ENCODE measurements around the gene TEX10. TPM values are rescaled to one million over a fixed set of nuclear protein-coding genes. Genes with fewer than 3 reads are reported as not detected.
"Not testable (repeated sequence)": the region's sequence is repeated elsewhere in the genome, so short reads cannot be mapped to it uniquely, and the experiment has no call there.

TEX10 gene
- 31.7 TPM for polyA plus RNA-seq (2013, experiment 1 of 2)
- 31.0 TPM for polyA plus RNA-seq (2013, experiment 2 of 2)

- 0% methylated on average over 43 to 45 of the region's 53 CpGs for WGBS, 2 experiments (ENCODE audit: insufficient coverage in 2 of 2)
These were observed at the start of gene TEX10 for GRCh38 chr9:100352727-100353505. TEX10 (minus strand) TSS chr9:100352942; CDS start chr9:100349363, 3,579 bp downstream.

GRCh38 chr9:100401042-100401441 lies 48.3 kb upstream of the TEX10 start:
- H3K36me3 ChIP-seq (ENCODE audit: control insufficient read depth, insufficient read depth, low read length), result no peaks in the 10 kb centered on the region
- no peak overlapping the region for H3K27ac ChIP-seq (ENCODE audit: low read depth, low read length, severe bottlenecking)
- no peaks in the 10 kb centered on the region for H3K9me3 ChIP-seq (ENCODE audit: control insufficient read depth, low read length)
- no peak overlapping the region for H3K4me3 ChIP-seq (ENCODE audit: extremely low read depth, insufficient read depth, low read length, poor library complexity, severe bottlenecking)
- H3K4me1 ChIP-seq (ENCODE audit: control insufficient read depth, insufficient read depth, low read length, poor library complexity, severe bottlenecking), result no peaks in the 10 kb centered on the region
- 100% methylated on average over 1 of the region's 1 CpG for WGBS, 2 experiments (ENCODE audit: insufficient coverage in 2 of 2)

More at GRCh38 chr9:100352727-100353505, at the start of gene TEX10:
- Histone ChIP-seq H3K9me3 (ENCODE audit: control insufficient read depth, low read length) (peaks cover 4% of the 10 kb centered on the region), H3K4me1 (ENCODE audit: control insufficient read depth, insufficient read depth, low read length, poor library complexity, severe bottlenecking) (peaks cover 8% of the 10 kb centered on the region), H3K36me3 (ENCODE audit: control insufficient read depth, insufficient read depth, low read length) (peaks cover 6% of the 10 kb centered on the region), H3K27ac (ENCODE audit: low read depth, low read length, severe bottlenecking) (peak within 1 kb of the TSS; percentile 89), H3K4me3 (ENCODE audit: extremely low read depth, insufficient read depth, low read length, poor library complexity, severe bottlenecking) (peak within 1 kb of the TSS; percentile 95)

- WGBS, 2 experiments (ENCODE audit: insufficient coverage in 2 of 2), result 88 to 100% methylated on average over 2 of the region's 3 CpGs
- no peaks in the 10 kb centered on the region for H3K4me1 ChIP-seq (ENCODE audit: control insufficient read depth, insufficient read depth, low read length, poor library complexity, severe bottlenecking)
- H3K9me3 ChIP-seq (ENCODE audit: control insufficient read depth, low read length), result no peaks in the 10 kb centered on the region
- H3K36me3 ChIP-seq (ENCODE audit: control insufficient read depth, insufficient read depth, low read length), result peaks cover 3% of the 10 kb centered on the region
- H3K4me3 ChIP-seq (ENCODE audit: extremely low read depth, insufficient read depth, low read length, poor library complexity, severe bottlenecking), result no peak overlapping the region
- no peak overlapping the region for H3K27ac ChIP-seq (ENCODE audit: low read depth, low read length, severe bottlenecking)
These were observed 45.0 kb upstream of the TEX10 start for GRCh38 chr9:100397529-100398266.

GRCh38 chr9:100396769-100397168 lies 44.0 kb upstream of the TEX10 start:
- H3K4me3 ChIP-seq (ENCODE audit: extremely low read depth, insufficient read depth, low read length, poor library complexity, severe bottlenecking), result no peak overlapping the region
- peaks cover 3% of the 10 kb centered on the region for H3K36me3 ChIP-seq (ENCODE audit: control insufficient read depth, insufficient read depth, low read length)
- H3K4me1 ChIP-seq (ENCODE audit: control insufficient read depth, insufficient read depth, low read length, poor library complexity, severe bottlenecking), result no peaks in the 10 kb centered on the region
- no peak overlapping the region for H3K27ac ChIP-seq (ENCODE audit: low read depth, low read length, severe bottlenecking)
- H3K9me3 ChIP-seq (ENCODE audit: control insufficient read depth, low read length), result peaks cover 2% of the 10 kb centered on the region
- WGBS, 2 experiments (ENCODE audit: insufficient coverage in 2 of 2), result 90% methylated on average over 2 of the region's 9 CpGs; no CpG with 5 or more reads in 1 of the 2 experiments

- peaks cover 3% of the 10 kb centered on the region for H3K36me3 ChIP-seq (ENCODE audit: control insufficient read depth, insufficient read depth, low read length)
- no peak overlapping the region for H3K4me3 ChIP-seq (ENCODE audit: extremely low read depth, insufficient read depth, low read length, poor library complexity, severe bottlenecking)
- 93% methylated on average over 2 of the region's 2 CpGs; no CpG with 5 or more reads in 1 of the 2 experiments for WGBS, 2 experiments (ENCODE audit: insufficient coverage in 2 of 2)
- H3K27ac ChIP-seq (ENCODE audit: low read depth, low read length, severe bottlenecking), result no peak overlapping the region
- no peaks in the 10 kb centered on the region for H3K4me1 ChIP-seq (ENCODE audit: control insufficient read depth, insufficient read depth, low read length, poor library complexity, severe bottlenecking)
- H3K9me3 ChIP-seq (ENCODE audit: control insufficient read depth, low read length), result peaks cover 4% of the 10 kb centered on the region
These were observed 42.1 kb upstream of the TEX10 start for GRCh38 chr9:100394816-100395215.

GRCh38 chr9:100394032-100394695 lies 41.4 kb upstream of the TEX10 start:
- H3K4me1 ChIP-seq (ENCODE audit: control insufficient read depth, insufficient read depth, low read length, poor library complexity, severe bottlenecking), result no peaks in the 10 kb centered on the region
- H3K27ac ChIP-seq (ENCODE audit: low read depth, low read length, severe bottlenecking), result no peak overlapping the region
- no peak overlapping the region for H3K4me3 ChIP-seq (ENCODE audit: extremely low read depth, insufficient read depth, low read length, poor library complexity, severe bottlenecking)
- peaks cover 3% of the 10 kb centered on the region for H3K36me3 ChIP-seq (ENCODE audit: control insufficient read depth, insufficient read depth, low read length)
- peaks cover 4% of the 10 kb centered on the region for H3K9me3 ChIP-seq (ENCODE audit: control insufficient read depth, low read length)

GRCh38 chr9:100392989-100393388 lies 40.2 kb upstream of the TEX10 start:
- not testable (repeated sequence) for H3K4me3 ChIP-seq (ENCODE audit: extremely low read depth, insufficient read depth, low read length, poor library complexity, severe bottlenecking); H3K27ac ChIP-seq (ENCODE audit: low read depth, low read length, severe bottlenecking); H3K4me1 ChIP-seq (ENCODE audit: control insufficient read depth, insufficient read depth, low read length, poor library complexity, severe bottlenecking); H3K36me3 ChIP-seq (ENCODE audit: control insufficient read depth, insufficient read depth, low read length); H3K9me3 ChIP-seq (ENCODE audit: control insufficient read depth, low read length)
- 89 to 93% methylated on average over 7 to 20 of the region's 21 CpGs for WGBS, 2 experiments (ENCODE audit: insufficient coverage in 2 of 2)

- Histone ChIP-seq H3K4me3 (ENCODE audit: extremely low read depth, insufficient read depth, low read length, poor library complexity, severe bottlenecking) (no peak overlapping the region), H3K4me1 (ENCODE audit: control insufficient read depth, insufficient read depth, low read length, poor library complexity, severe bottlenecking) (peaks cover 4% of the 10 kb centered on the region), H3K27ac (ENCODE audit: low read depth, low read length, severe bottlenecking) (peak overlapping the region; percentile 85), H3K9me3 (ENCODE audit: control insufficient read depth, low read length) (peaks cover 17% of the 10 kb centered on the region), H3K36me3 (ENCODE audit: control insufficient read depth, insufficient read depth, low read length) (no peaks in the 10 kb centered on the region)
- no CpG with 5 or more reads among the region's 4 CpGs for WGBS, 2 experiments (ENCODE audit: insufficient coverage in 2 of 2)
These were observed 27.1 kb upstream of the TEX10 start for GRCh38 chr9:100379862-100380261.

- Histone ChIP-seq H3K36me3 (ENCODE audit: control insufficient read depth, insufficient read depth, low read length) (no peaks in the 10 kb centered on the region), H3K4me1 (ENCODE audit: control insufficient read depth, insufficient read depth, low read length, poor library complexity, severe bottlenecking) (peaks cover 4% of the 10 kb centered on the region), H3K9me3 (ENCODE audit: control insufficient read depth, low read length) (peaks cover 15% of the 10 kb centered on the region), H3K27ac (ENCODE audit: low read depth, low read length, severe bottlenecking) (no peak overlapping the region), H3K4me3 (ENCODE audit: extremely low read depth, insufficient read depth, low read length, poor library complexity, severe bottlenecking) (no peak overlapping the region)
- 100% methylated on average over 1 of the region's 5 CpGs; no CpG with 5 or more reads in 1 of the 2 experiments for WGBS, 2 experiments (ENCODE audit: insufficient coverage in 2 of 2)
These were observed 24.3 kb upstream of the TEX10 start for GRCh38 chr9:100377015-100377414.

GRCh38 chr9:100375658-100376057 lies 22.9 kb upstream of the TEX10 start:
- Histone ChIP-seq H3K36me3 (ENCODE audit: control insufficient read depth, insufficient read depth, low read length) (no peaks in the 10 kb centered on the region), H3K27ac (ENCODE audit: low read depth, low read length, severe bottlenecking) (no peak overlapping the region), H3K9me3 (ENCODE audit: control insufficient read depth, low read length) (peaks cover 15% of the 10 kb centered on the region), H3K4me1 (ENCODE audit: control insufficient read depth, insufficient read depth, low read length, poor library complexity, severe bottlenecking) (peaks cover 4% of the 10 kb centered on the region), H3K4me3 (ENCODE audit: extremely low read depth, insufficient read depth, low read length, poor library complexity, severe bottlenecking) (no peak overlapping the region)
- 87 to 96% methylated on average over 5 of the region's 5 CpGs for WGBS, 2 experiments (ENCODE audit: insufficient coverage in 2 of 2)

Data from mesodermal cell (in vitro differentiated cells).